GM12878 (cell line): ENCODE results near the gene MTF2.

Experiments
- BCLAF1 ChIP-seq: fragments of 450-650 bp; IDR thresholded peaks from 2 replicates; pipeline ENCODE4 v1.6.1; 2017; ENCODE audit warnings: antibody characterized with exemption, mild to moderate bottlenecking, moderate library complexity
- CEBPZ ChIP-seq: fragments of 150-350 bp; IDR thresholded peaks from 2 replicates; pipeline ENCODE4 v1.6.1; 2016; ENCODE audit warnings: low read depth, low read length
- EZH2 ChIP-seq: IDR thresholded peaks from 2 replicates; pipeline ENCODE4 v1.6.1; 2012; ENCODE audit warnings: low read depth, mild to moderate bottlenecking, control low read depth, inconsistent platforms, low read length, borderline replicate concordance; ENCODE audit not compliant: control insufficient read depth
- MAX ChIP-seq: IDR thresholded peaks from 2 replicates; pipeline ENCODE4 v1.6.1; 2012; ENCODE audit warnings: low read depth, low read length, improper control_type of control experiment
- POLR2AphosphoS5 ChIP-seq: IDR thresholded peaks from 2 replicates; pipeline ENCODE4 v1.6.1; 2011; ENCODE audit warnings: mild to moderate bottlenecking, low read length, inconsistent platforms
- RFX5 ChIP-seq: IDR thresholded peaks from 2 replicates; pipeline ENCODE4 v1.6.1; 2011; ENCODE audit warnings: low read depth, low read length, improper control_type of control experiment
- SIN3A ChIP-seq: IDR thresholded peaks from 2 replicates; pipeline ENCODE4 v1.6.1; 2012; ENCODE audit warnings: low read depth, low read length, improper control_type of control experiment
- SKIL ChIP-seq: fragments of 450-650 bp; IDR thresholded peaks from 2 replicates; pipeline ENCODE4 v1.6.1; 2017; ENCODE audit warnings: mild to moderate bottlenecking, low read depth, inconsistent platforms; ENCODE audit not compliant: poor library complexity, severe bottlenecking
- STAT1 ChIP-seq: fragments of 450-650 bp; conservative IDR thresholded peaks from 2 replicates; pipeline ENCODE4 v1.6.1; 2014; ENCODE audit warnings: antibody characterized with exemption, mild to moderate bottlenecking
- SUPT20H ChIP-seq: IDR thresholded peaks from 2 replicates; pipeline ENCODE4 v1.6.1; 2011; ENCODE audit warnings: low read depth, mild to moderate bottlenecking, low read length, moderate library complexity, borderline replicate concordance; ENCODE audit not compliant: control insufficient read depth
- ZNF274 ChIP-seq: IDR thresholded peaks from one replicate; pipeline ENCODE4 v1.8.0; 2011; ENCODE audit not compliant: insufficient read length, insufficient read depth
- ZNF622 ChIP-seq: fragments of 450-650 bp; IDR thresholded peaks from 2 replicates; pipeline ENCODE4 v1.6.1; 2017; ENCODE audit warnings: mild to moderate bottlenecking, inconsistent platforms
- TF ChIP-seq, protein P1 (sequence below), 3 experiments: IDR thresholded peaks in 2 of 3; conservative IDR thresholded peaks in 1 of 3; 2 replicates each; pipeline ENCODE4 v1.5.1; 2011; ENCODE audit warnings: low read depth in 3 of 3, low read length in 3 of 3, mild to moderate bottlenecking in 3 of 3, control low read depth in 2 of 3, moderate library complexity in 2 of 3, inconsistent platforms in 1 of 3, mixed read lengths in 1 of 3; ENCODE audit not compliant: control insufficient read depth in 2 of 3, insufficient read depth in 1 of 3; ENCODE audit errors: extremely low read depth in 1 of 3
- TF ChIP-seq, protein P2 (sequence below): fragments of 450-650 bp; IDR thresholded peaks from 2 replicates; pipeline ENCODE4 v1.6.1; 2016; ENCODE audit warnings: mild to moderate bottlenecking

GRCh38 chr1:93167006-93167405 lies 87.9 kb downstream of the MTF2 start:
- no peak for TF ChIP-seq POLR2AphosphoS5
- TF ChIP-seq EZH2 = no peak
- no peak for TF ChIP-seq SUPT20H
- no peak for TF ChIP-seq SKIL
- no peak for TF ChIP-seq MAX
- no peak for TF ChIP-seq ZNF622
- TF ChIP-seq BCLAF1 = no peak
- TF ChIP-seq SIN3A = no peak
- TF ChIP-seq ZNF274 = no peak
- TF ChIP-seq CEBPZ = no peak
- TF ChIP-seq, protein P1, sequence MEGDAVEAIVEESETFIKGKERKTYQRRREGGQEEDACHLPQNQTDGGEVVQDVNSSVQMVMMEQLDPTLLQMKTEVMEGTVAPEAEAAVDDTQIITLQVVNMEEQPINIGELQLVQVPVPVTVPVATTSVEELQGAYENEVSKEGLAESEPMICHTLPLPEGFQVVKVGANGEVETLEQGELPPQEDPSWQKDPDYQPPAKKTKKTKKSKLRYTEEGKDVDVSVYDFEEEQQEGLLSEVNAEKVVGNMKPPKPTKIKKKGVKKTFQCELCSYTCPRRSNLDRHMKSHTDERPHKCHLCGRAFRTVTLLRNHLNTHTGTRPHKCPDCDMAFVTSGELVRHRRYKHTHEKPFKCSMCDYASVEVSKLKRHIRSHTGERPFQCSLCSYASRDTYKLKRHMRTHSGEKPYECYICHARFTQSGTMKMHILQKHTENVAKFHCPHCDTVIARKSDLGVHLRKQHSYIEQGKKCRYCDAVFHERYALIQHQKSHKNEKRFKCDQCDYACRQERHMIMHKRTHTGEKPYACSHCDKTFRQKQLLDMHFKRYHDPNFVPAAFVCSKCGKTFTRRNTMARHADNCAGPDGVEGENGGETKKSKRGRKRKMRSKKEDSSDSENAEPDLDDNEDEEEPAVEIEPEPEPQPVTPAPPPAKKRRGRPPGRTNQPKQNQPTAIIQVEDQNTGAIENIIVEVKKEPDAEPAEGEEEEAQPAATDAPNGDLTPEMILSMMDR (IDR thresholded peaks at IDR 0.05 in 2 of 3, conservative IDR thresholded peaks at IDR 0.05 in 1 of 3; ENCODE audit: control insufficient read depth in 2 of 3, extremely low read depth in 1 of 3, insufficient read depth in 1 of 3, low read depth in 3 of 3, low read length in 3 of 3) = no peak
- TF ChIP-seq, protein P2, sequence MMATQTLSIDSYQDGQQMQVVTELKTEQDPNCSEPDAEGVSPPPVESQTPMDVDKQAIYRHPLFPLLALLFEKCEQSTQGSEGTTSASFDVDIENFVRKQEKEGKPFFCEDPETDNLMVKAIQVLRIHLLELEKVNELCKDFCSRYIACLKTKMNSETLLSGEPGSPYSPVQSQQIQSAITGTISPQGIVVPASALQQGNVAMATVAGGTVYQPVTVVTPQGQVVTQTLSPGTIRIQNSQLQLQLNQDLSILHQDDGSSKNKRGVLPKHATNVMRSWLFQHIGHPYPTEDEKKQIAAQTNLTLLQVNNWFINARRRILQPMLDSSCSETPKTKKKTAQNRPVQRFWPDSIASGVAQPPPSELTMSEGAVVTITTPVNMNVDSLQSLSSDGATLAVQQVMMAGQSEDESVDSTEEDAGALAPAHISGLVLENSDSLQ = no peak
- TF ChIP-seq RFX5 = no peak
- TF ChIP-seq STAT1 = no peak
